LNCaP clone FGC (cell line): ENCODE results near the gene KCNK2.

ENCODE experiments used
- DNase-seq: peaks from one replicate; pipeline ENCODE4 v3.0.0-alpha.2; 2011; ENCODE audit warnings: low read depth
- H3K4me3 ChIP-seq: 2 replicates; pipeline ENCODE4 v1.5.1; 2011; ENCODE audit warnings: mild to moderate bottlenecking, low read depth, low read length, control low read depth
- TF ChIP-seq, protein P1 (sequence below): IDR thresholded peaks from 2 replicates; pipeline ENCODE4 v1.5.1; 2012; ENCODE audit warnings: mild to moderate bottlenecking; ENCODE audit not compliant: control insufficient read depth, insufficient read depth; ENCODE audit errors: extremely low read depth

KCNK2 gene

GRCh38 chr1:215113776-215114153 is 31.2 kb downstream of the KCNK2 start:
- TF ChIP-seq, protein P1, sequence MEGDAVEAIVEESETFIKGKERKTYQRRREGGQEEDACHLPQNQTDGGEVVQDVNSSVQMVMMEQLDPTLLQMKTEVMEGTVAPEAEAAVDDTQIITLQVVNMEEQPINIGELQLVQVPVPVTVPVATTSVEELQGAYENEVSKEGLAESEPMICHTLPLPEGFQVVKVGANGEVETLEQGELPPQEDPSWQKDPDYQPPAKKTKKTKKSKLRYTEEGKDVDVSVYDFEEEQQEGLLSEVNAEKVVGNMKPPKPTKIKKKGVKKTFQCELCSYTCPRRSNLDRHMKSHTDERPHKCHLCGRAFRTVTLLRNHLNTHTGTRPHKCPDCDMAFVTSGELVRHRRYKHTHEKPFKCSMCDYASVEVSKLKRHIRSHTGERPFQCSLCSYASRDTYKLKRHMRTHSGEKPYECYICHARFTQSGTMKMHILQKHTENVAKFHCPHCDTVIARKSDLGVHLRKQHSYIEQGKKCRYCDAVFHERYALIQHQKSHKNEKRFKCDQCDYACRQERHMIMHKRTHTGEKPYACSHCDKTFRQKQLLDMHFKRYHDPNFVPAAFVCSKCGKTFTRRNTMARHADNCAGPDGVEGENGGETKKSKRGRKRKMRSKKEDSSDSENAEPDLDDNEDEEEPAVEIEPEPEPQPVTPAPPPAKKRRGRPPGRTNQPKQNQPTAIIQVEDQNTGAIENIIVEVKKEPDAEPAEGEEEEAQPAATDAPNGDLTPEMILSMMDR, result no peak
- no peak overlapping the region for H3K4me3 ChIP-seq
- no peak for DNase-seq

DNA sequence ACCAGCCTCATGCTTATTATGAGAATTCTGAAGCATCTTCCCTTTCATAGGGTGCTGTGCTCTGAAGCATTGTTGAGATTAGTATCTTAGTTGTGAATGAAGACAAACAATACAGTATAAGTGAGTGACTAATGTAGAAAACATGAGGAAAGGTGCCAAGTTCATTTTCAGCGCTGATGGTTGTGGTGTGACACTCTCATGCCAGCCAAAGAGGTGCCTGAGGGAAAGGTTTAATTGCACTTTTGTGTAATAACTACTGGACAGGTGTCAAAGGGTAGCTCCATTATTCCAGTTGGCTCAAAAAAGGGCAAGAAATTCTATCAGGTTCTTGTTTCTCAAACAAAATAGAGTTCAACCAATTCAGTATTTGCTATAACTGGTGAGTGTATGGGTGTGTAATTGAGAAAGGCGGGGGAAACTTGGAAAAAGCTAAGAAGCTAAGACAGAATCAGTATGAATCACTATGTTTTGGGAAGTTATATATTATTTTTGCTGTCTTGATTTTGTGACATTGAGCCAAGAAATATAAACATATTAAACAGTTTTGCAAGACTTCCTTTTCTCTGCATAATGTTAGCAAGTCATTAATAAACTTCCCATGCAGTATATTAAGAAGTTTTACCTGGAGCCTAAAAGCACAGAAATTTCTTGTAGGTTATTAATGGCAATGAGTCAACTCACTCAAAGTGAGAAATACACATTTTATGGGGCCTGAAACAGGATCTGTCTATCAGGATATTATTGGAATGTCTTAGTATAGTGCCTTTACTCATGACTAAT is 31.8 kb downstream of the KCNK2 start:
- H3K4me3 ChIP-seq, result no peak overlapping the region
- TF ChIP-seq, protein P1, result no peak
- peak; percentile 14 for DNase-seq

- TF ChIP-seq, protein P1, result no peak
- DNase-seq, result no peak
These were observed 33.2 kb downstream of the KCNK2 start for GRCh38 chr1:215115760-215116159.

DNA sequence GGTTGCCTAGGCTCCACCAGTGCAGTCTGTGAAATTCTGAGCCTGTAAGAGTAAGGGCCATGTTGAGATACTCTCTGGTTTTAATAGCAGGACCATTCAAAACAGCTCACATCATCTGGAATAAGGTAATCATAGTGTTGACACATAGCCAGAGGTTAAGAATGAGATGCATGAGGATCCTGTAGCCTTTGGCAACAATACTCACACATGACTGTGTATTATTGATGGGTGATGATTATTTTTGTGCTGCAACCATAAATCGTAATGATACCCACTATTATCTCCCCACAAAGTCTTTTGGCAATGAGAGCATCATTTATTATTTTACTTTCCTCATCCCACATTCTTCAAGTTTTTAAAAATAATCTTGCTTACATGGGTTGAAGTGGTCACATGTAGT is 35.5 kb downstream of the KCNK2 start:
- TF ChIP-seq, protein P1, result no peak
- H3K4me3 ChIP-seq, result no peak overlapping the region
- DNase-seq, result no peak

More at GRCh38 chr1:215115760-215116159, 33.2 kb downstream of the KCNK2 start:
- no peak overlapping the region for H3K4me3 ChIP-seq

DNA sequence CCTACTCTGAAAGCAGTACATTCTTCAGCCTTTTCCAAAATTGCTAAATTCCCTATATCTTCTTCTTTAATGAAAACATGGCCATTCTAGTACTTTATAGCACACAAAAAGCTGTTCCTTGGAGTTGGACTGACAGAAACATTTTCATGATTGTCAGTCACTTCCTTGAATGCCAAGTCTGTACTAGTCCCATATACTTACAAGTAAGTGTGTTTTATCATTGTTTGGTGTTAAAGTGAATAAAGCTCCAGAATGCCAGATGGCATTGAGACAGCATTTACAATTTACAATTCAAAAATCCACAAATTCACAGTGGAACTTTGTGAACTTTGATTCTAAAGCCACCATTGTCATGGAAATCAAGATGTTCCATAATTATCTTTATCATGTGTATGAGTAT is 36.5 kb downstream of the KCNK2 start:
- H3K4me3 ChIP-seq, result no peak overlapping the region
- TF ChIP-seq, protein P1, result no peak
- DNase-seq, result no peak

- DNase-seq, result no peak
- H3K4me3 ChIP-seq, result no peak overlapping the region
- TF ChIP-seq, protein P1, result no peak
These were observed 37.3 kb downstream of the KCNK2 start for GRCh38 chr1:215119719-215120365.
